Measurements from ENCODE around the gene PIK3CD.

DNA sequence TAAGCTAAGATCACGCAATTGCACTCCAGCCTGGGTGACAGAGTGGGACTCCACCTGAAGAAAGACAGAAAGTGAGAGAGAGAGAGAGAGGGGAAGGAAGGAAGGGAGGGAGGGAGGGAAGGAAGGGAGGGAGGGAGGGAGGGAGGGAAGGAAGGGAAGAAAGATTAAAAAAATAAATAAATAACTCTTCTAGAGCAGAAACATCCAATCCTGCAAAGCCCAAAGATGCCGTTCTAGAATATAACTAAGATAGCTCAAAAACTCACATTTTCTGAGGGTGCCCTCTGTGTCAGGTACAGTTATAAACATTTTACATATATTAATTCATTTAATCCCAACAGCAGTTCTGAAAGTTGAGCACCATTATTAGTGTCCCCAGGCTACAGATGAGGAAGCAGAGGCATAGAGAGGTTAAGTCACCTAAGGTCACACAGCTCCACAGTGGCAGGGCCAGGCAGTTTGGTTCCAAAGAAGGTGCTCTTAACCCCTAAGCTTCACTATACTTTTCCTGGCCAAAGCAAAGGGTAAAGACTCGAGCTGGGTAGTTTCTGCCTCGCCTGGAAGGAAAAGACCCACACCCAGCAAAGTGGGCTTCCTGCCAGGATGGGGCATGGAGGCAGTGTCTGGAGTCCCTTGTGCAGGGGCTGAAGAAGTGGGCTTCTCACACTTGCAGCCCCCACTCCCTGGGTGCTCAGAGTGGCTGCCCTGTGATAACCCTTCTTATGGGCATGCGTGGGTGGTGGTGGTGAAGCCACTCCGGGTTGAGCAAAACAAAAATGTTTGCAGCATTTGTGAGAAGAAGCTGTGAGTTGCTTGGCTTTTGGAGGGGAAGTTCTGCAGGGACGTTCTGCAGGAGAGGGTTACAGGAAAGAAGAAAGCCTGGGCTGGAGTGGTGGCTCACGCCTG is 7.9 kb upstream of the PIK3CD start:
- TF ChIP-seq CTCF (IDR thresholded peaks at IDR 0.05): no peak
- TF ChIP-seq POLR2A (IDR thresholded peaks at IDR 0.05): no peak
